ENCODE results near the gene TMSB15C.
"Not testable (repeated sequence)": the region's sequence is repeated elsewhere in the genome, so short reads cannot be mapped to it uniquely, and the experiment has no call there.

TMSB15C gene

DNA sequence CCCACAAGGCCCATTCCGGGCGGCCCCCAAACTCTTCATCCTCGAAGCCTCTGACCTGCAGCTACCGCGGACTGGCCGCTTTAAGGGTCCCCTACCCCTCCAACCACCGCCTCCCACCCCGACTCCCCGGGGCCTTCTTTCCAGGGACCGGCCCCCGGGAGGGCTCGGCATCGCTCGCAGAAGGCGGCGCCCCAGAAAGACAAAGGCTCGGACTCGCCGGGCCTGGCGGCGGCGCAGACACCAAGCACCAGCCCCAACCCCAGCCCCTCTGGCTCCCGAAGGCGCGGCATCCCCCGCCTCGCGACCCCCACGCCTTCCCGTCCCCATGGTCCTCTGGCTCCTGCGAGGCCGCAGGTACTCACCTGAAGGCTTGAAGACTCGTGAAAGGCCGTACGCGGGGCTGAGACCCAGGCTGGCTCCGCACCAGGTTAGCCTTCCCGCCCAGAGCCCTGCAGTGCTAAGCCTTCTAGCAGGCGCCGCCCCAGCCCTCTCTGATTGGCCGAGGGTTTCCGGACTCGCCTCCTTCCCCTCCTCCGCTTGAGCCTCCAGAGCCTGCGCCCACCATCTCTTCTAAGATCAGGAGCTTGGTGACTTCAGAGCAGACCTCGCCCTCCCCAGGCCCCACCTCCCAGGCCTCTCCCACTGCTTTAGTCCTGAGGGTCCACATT is at the start of gene TMSB15C:
TMSB15C (minus strand) TSS at position 459 of the 668 bp plus-strand sequence.
- DNase-seq; H3K79me2 ChIP-seq (ENCODE audit: insufficient read depth, low read length); ATAC-seq (ENCODE audit: insufficient read depth, low read depth); H3K4me2 ChIP-seq (ENCODE audit: insufficient read depth, low read length); H3K27ac ChIP-seq (ENCODE audit: low read length); H3K36me3 ChIP-seq (ENCODE audit: insufficient read depth, low read length); H4K20me1 ChIP-seq (ENCODE audit: insufficient read depth, low read length); H3K4me3 ChIP-seq (ENCODE audit: low read depth in 1 of 2, low read length in 2 of 2); H3K27me3 ChIP-seq (ENCODE audit: insufficient read depth, low read length, poor library complexity); H3K9ac ChIP-seq (ENCODE audit: low read depth, low read length); H2AFZ ChIP-seq (ENCODE audit: low read depth, low read length); H3K4me1 ChIP-seq (ENCODE audit: insufficient read depth, low read length); H3K9me3 ChIP-seq (ENCODE audit: insufficient read depth, low read length, severe bottlenecking): not testable (repeated sequence)

DNA sequence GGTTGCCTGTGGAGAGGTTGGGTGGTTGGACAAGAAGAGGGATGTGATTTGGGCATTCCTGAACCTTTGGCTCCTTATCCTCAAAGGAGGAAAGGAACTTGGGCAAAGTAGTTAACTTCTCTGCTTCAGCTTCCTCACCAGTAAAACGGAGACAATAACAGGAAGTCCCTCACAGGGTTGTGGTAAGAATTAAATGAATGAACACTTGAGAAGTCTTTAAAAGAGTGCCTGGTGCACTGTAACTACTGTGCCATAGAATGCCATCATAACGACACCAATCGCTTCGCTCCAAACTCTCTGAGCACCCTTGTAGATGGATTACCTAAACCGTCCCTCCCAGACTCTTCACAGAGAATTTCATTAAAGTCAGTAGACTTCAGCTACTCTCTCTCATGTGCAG is 46.8 kb upstream of the TMSB15C start:
- Histone ChIP-seq H3K4me3 (ENCODE audit: low read depth in 1 of 2, low read length in 2 of 2) (no peak overlapping the region), H3K9ac (ENCODE audit: low read depth, low read length) (no peak overlapping the region), H3K4me2 (ENCODE audit: insufficient read depth, low read length) (no peak overlapping the region), H2AFZ (ENCODE audit: low read depth, low read length) (no peak overlapping the region), H4K20me1 (ENCODE audit: insufficient read depth, low read length) (no peaks in the 10 kb centered on the region), H3K27ac (ENCODE audit: low read length) (no peak overlapping the region), H3K9me3 (ENCODE audit: insufficient read depth, low read length, severe bottlenecking) (no peaks in the 10 kb centered on the region), H3K79me2 (ENCODE audit: insufficient read depth, low read length) (no peaks in the 10 kb centered on the region), H3K36me3 (ENCODE audit: insufficient read depth, low read length) (no peaks in the 10 kb centered on the region), H3K4me1 (ENCODE audit: insufficient read depth, low read length) (peaks cover 7% of the 10 kb centered on the region; the same call in 1 of the 2 replicates), H3K27me3 (ENCODE audit: insufficient read depth, low read length, poor library complexity) (no peaks in the 10 kb centered on the region)
- ATAC-seq (ENCODE audit: insufficient read depth, low read depth) (peak; percentile 55; the same call in 1 of the 3 replicates), DNase-seq (no peak)
- TF ChIP-seq, protein P1, sequence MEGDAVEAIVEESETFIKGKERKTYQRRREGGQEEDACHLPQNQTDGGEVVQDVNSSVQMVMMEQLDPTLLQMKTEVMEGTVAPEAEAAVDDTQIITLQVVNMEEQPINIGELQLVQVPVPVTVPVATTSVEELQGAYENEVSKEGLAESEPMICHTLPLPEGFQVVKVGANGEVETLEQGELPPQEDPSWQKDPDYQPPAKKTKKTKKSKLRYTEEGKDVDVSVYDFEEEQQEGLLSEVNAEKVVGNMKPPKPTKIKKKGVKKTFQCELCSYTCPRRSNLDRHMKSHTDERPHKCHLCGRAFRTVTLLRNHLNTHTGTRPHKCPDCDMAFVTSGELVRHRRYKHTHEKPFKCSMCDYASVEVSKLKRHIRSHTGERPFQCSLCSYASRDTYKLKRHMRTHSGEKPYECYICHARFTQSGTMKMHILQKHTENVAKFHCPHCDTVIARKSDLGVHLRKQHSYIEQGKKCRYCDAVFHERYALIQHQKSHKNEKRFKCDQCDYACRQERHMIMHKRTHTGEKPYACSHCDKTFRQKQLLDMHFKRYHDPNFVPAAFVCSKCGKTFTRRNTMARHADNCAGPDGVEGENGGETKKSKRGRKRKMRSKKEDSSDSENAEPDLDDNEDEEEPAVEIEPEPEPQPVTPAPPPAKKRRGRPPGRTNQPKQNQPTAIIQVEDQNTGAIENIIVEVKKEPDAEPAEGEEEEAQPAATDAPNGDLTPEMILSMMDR (IDR thresholded peaks at IDR 0.05; ENCODE audit: borderline replicate concordance, extremely low read depth, low read length, poor library complexity, severe bottlenecking) = no peak
- TF ChIP-seq EZH2 (IDR thresholded peaks at IDR 0.05; ENCODE audit: borderline replicate concordance, low read depth, low read length, severe bottlenecking) = no peak

DNA sequence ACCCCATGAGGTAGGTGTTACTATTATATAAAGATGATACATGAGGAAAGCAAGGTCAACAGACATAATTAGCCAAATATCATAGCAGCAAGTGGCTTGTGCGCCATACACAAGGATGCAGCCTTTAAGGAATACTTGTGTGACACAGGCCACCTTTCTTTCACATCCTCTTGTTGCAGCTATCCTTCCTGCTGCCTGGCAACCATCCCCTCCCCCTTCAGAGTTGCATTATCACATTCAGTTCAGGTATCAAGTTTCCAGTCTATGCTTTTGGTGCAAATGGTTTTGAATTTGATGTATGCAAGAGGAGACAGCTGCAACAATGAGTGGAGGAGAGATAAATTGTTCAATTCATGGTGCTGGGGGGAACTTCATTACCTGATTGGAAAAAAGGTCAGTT is 42.7 kb upstream of the TMSB15C start:
- Histone ChIP-seq H3K27me3 (ENCODE audit: insufficient read depth, low read length, poor library complexity) (no peaks in the 10 kb centered on the region), H3K36me3 (ENCODE audit: insufficient read depth, low read length) (no peaks in the 10 kb centered on the region), H2AFZ (ENCODE audit: low read depth, low read length) (no peak overlapping the region), H3K27ac (ENCODE audit: low read length) (no peak overlapping the region), H3K4me2 (ENCODE audit: insufficient read depth, low read length) (no peak overlapping the region), H3K79me2 (ENCODE audit: insufficient read depth, low read length) (no peaks in the 10 kb centered on the region), H4K20me1 (ENCODE audit: insufficient read depth, low read length) (no peaks in the 10 kb centered on the region), H3K9me3 (ENCODE audit: insufficient read depth, low read length, severe bottlenecking) (no peaks in the 10 kb centered on the region), H3K4me1 (ENCODE audit: insufficient read depth, low read length) (peaks cover 7% of the 10 kb centered on the region; the same call in 1 of the 2 replicates), H3K9ac (ENCODE audit: low read depth, low read length) (no peak overlapping the region), H3K4me3 (ENCODE audit: low read depth in 1 of 2, low read length in 2 of 2) (no peak overlapping the region)
- TF ChIP-seq EZH2 (IDR thresholded peaks at IDR 0.05; ENCODE audit: borderline replicate concordance, low read depth, low read length, severe bottlenecking) = no peak
- TF ChIP-seq, protein P1 (IDR thresholded peaks at IDR 0.05; ENCODE audit: borderline replicate concordance, extremely low read depth, low read length, poor library complexity, severe bottlenecking) = no peak
- no peak for ATAC-seq (ENCODE audit: insufficient read depth, low read depth)
- no peak for DNase-seq

DNA sequence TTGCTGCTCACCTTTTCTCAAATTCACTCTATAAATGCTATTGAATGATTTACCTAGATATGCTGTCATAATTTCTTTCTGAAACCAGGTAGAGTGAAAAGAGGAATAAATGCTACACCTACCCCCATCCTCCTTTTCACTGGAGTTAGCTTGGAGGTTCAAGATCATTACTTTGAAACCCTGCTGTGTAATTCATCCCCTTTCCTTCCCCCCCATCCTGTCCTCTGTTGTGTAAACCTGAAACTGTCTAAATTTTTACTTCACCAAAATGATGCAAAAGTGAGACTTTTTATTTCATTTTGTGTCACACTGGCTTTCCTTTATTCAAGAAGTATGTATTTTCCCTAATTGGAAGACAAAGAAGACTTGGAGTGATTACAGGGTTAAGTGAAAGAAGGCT is 41.7 kb upstream of the TMSB15C start:
- Histone ChIP-seq H2AFZ (ENCODE audit: low read depth, low read length) (no peak overlapping the region), H3K9ac (ENCODE audit: low read depth, low read length) (no peak overlapping the region), H3K36me3 (ENCODE audit: insufficient read depth, low read length) (no peaks in the 10 kb centered on the region), H3K27ac (ENCODE audit: low read length) (no peak overlapping the region), H4K20me1 (ENCODE audit: insufficient read depth, low read length) (no peaks in the 10 kb centered on the region), H3K27me3 (ENCODE audit: insufficient read depth, low read length, poor library complexity) (no peaks in the 10 kb centered on the region), H3K9me3 (ENCODE audit: insufficient read depth, low read length, severe bottlenecking) (no peaks in the 10 kb centered on the region), H3K4me1 (ENCODE audit: insufficient read depth, low read length) (0 out of 2 replicates have a peak, but pooled peaks cover 2% of the 10 kb centered on the region), H3K4me2 (ENCODE audit: insufficient read depth, low read length) (no peak overlapping the region), H3K4me3 (ENCODE audit: low read depth in 1 of 2, low read length in 2 of 2) (no peak overlapping the region), H3K79me2 (ENCODE audit: insufficient read depth, low read length) (no peaks in the 10 kb centered on the region)
- DNase-seq (no peak), ATAC-seq (ENCODE audit: insufficient read depth, low read depth) (no peak)
- TF ChIP-seq, protein P1 (IDR thresholded peaks at IDR 0.05; ENCODE audit: borderline replicate concordance, extremely low read depth, low read length, poor library complexity, severe bottlenecking) = no peak
- no peak for TF ChIP-seq EZH2 (IDR thresholded peaks at IDR 0.05; ENCODE audit: borderline replicate concordance, low read depth, low read length, severe bottlenecking)
